OCI-LY7 (cell line): Measurements from ENCODE around the gene ETFBKMT.

Experiments used
- CTCF ChIP-seq: fragments of 200-600 bp; sonication (generic); conservative IDR thresholded peaks from 2 replicates; pipeline ENCODE4 v1.5.1; 2014; ENCODE audit warnings: mild to moderate bottlenecking, antibody characterized with exemption, low read length, moderate library complexity, mixed read lengths
- EZH2phosphoT487 ChIP-seq: fragments of 200-600 bp; sonication (generic); IDR thresholded peaks from 2 replicates; pipeline ENCODE4 v1.6.1; 2018; ENCODE audit warnings: low read depth, borderline replicate concordance, mild to moderate bottlenecking, mixed run types, antibody characterized with exemption, low read length, moderate library complexity, mixed read lengths

- no peak for TF ChIP-seq CTCF
- TF ChIP-seq EZH2phosphoT487 = no peak
Observed at GRCh38 chr12:31715283-31715825, 55.9 kb downstream of the ETFBKMT start.
